Activated naive CD4-positive, alpha-beta T cell treated with anti-CD3 and anti-CD28 coated beads, Interleukin-2, amount 10 ng/mL, durations not matched to agents 5 hours and 36 hours (primary cell): ENCODE measurements around the gene UBE2L3. TPM values are rescaled to one million over a fixed set of nuclear protein-coding genes. Genes with fewer than 3 reads are reported as not detected.
A peak's percentile ranks its signal among the peaks of the same experiment; 100 is the strongest.

Experiments
- microRNA-seq: library from miRNA; unstranded; fragments of <30 nt; microRNA quantifications from one replicate; pipeline ENCODE4 v1.2.0, GENCODE V29; 2022; ENCODE audit warnings: borderline microRNAs expressed, borderline replicate concordance
- total RNA-seq, 2 experiments: library from RNA; stranded (reverse); gene quantifications; one replicate each; pipeline ENCODE4 v1.2.3, GENCODE V29; 2021

Gene UBE2L3
- 10 to 100 TPM; 53.5 to 54.2 TPM for total RNA-seq

DNA sequence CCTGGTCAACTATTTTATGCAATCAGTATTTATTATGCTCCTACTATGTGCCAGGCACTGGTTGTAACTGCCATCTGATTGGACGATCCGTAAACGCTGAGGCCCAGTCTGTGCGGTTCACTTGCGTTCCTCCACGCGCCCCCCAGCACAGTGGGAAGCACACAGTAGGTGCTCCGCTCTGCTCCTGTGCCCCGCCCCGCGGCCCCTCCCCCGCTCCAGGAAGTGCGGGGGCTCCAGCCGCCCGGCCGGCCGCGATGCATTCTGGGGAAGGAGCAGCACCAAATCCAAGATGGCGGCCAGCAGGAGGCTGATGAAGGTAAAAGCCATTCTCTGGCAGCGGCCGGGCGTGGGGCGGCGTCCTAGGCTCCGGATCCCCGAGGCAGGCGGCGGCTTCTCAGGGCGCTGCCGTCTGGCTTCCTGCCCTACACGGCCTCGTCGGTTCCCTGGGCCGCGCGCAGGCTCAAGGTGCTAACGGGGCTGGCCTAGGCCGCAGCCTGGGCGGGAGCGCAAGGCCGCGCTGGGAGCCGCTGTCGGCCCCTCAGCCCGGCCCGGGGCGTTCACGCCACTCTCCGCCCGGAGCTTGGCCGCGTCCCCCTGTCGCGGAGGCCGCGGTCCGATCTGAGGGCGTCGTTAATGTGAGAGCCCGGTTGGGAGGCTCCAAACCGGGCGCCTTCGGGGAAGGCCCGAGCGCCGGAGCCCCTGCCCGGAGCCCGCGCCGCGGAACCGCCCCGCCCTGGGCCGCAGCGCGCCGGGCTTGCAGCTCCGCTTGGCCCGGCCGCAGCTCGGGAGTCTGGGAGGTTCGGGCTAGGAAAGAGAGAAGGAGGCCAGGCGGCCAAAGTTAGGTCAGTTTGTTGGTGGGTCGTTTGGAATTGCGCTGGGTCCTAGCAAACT is at the start of gene UBE2L3:
UBE2L3 (plus strand) TSS at position 259 of the 891 bp plus-strand sequence; CDS start at position 290, 31 bp downstream.

GRCh38 chr22:21551361-21551760 is 16.2 kb upstream of the UBE2L3 start, which contains the start of gene RIMBP3C:
TSS of gene RIMBP3C (minus strand) at chr22:21551461. CDS start at chr22:21550976, 485 bp downstream.

GRCh38 chr22:21629255-21630149 is 62.0 kb downstream of the UBE2L3 start, which contains the start of gene YDJC:
TSS of gene YDJC (minus strand) at chr22:21630022. CDS start at chr22:21630014, 8 bp downstream.

DNA sequence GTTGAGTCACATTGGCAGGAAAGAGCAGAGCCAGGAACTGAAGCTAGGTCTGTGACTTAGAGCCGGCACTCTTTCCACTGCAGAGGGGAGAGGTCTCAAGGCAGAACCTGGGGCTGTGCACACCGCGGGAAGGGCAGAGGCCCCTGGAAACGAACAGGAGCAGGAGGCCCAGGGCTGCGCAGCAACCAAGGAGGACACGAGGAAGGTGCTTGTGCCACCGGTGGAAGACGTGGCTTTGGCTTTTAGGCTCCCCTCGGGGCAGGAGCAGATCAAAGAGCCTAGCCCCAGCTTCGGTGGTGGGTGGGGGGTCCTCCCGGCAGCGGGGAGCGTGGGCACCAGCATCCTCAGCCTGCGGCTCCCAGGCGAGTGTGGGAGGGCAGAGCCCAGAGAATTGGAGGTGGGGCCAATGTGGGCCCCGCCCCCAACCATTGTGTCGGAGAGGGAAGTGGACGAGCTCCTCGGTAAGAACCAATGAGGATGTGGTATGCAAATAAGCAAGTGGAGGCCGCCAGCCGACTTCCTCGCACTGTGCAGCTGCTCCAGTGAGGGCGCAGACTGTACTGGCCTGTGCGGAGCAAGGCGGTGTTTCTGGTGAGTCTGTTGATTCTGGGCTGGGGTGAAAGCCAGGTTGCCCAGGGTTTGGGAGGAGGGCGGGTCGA is 64.9 kb downstream of the UBE2L3 start, which contains the start of gene CCDC116:
CCDC116 (plus strand) TSS at position 524 of the 659 bp plus-strand sequence. CDS start 422 bp downstream, outside the sequence.

DNA sequence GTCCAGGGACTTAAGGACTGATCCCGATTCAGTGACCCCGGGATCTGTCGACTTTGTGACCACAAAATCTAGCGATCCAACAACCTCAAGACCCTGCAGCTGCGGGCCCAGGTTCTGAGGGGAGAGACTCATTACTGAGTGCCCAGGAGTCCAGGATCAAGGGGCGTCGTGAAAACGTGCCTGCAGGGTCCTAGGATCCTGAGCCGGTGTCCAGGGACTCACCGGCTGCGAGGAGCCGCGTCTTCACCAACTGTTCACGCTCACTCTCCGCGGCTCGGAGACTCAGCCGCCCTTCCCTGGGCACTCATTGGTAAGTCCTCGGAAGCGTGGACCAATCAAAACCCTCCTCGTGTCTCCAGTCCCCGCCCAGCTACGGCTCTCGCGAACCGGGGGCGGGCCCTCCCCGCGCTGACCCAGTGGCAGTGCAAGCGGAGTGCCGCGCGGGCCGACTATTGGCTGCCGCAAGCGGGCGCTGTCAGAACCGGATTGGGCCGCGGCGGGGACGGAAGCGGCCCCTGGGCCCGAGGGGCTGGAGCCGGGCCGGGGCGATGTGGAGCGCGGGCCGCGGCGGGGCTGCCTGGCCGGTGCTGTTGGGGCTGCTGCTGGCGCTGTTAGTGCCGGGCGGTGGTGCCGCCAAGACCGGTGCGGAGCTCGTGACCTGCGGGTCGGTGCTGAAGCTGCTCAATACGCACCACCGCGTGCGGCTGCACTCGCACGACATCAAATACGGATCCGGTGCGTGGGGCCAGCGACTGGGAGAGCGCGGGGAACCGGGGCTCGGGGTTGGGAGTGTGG is 74.5 kb downstream of the UBE2L3 start, which contains the start of gene SDF2L1:
SDF2L1 (plus strand) TSS at position 514 of the 795 bp plus-strand sequence; CDS start at position 549, 35 bp downstream.

Small RNA genes within 50 kb of the gene (microRNA-seq; reads per million reads assigned to microRNA genes)
- 1,101 reads per million, percentile 88 among the genes with 10 or more reads in this experiment for gene MIR130B
- 1.3 reads per million for gene MIR301B

Other genes starting within 250 kb of the UBE2L3 start
- under 1 TPM; 0.73 to 0.87 TPM for gene RIMBP3B, start 184.0 kb upstream of the UBE2L3 start, total RNA-seq
- gene HIC2, start 150.3 kb upstream of the UBE2L3 start, total RNA-seq, result 1 to 10 TPM; 5.4 to 5.7 TPM
- gene TMEM191C, start 100.3 kb upstream of the UBE2L3 start, total RNA-seq, result 1 to 10 TPM; 2.2 to 2.3 TPM
- 1 to 10 TPM in 1 of 2 experiments, under 1 TPM in 1; 0.89 to 1.1 TPM for gene RIMBP3C, start 16.3 kb upstream of the UBE2L3 start, total RNA-seq
- 10 to 100 TPM; 39.9 to 40.0 TPM for gene YDJC, start 62.3 kb downstream of the UBE2L3 start, total RNA-seq
- under 1 TPM; 0.26 to 0.78 TPM for gene CCDC116, start 65.0 kb downstream of the UBE2L3 start, total RNA-seq
- 10 to 100 TPM; 47.6 to 48.7 TPM for gene SDF2L1, start 74.6 kb downstream of the UBE2L3 start, total RNA-seq
- gene PPIL2, start 98.3 kb downstream of the UBE2L3 start, total RNA-seq, result 10 to 100 TPM; 70.4 to 70.9 TPM
- gene YPEL1, start 168.1 kb downstream of the UBE2L3 start, total RNA-seq, result 10 to 100 TPM; 13.0 to 13.8 TPM